HepG2 (cell line): Measurements from ENCODE around the gene EPHB4. TPM values are rescaled to one million over a fixed set of nuclear protein-coding genes. Genes with fewer than 3 reads are reported as not detected.
A peak's percentile ranks its signal among the peaks of the same experiment; 100 is the strongest.

Source experiments
- ATAC-seq: fragments of 200-7000 bp; cut with Tn5 transposase; 3 replicates; pipeline ENCODE4 v1.9.1; 2020; ENCODE audit warnings: mild to moderate bottlenecking, moderate library complexity
- BruUV-seq: library from RNA; stranded (reverse); fragments of 400-500 nt; replicated peaks from 2 replicates; lab custom pipeline; 2021; lab: Mats Ljungman, UMichigan
- CTCF ChIA-PET: fragments of 300-600 bp; formaldehyde crosslinking; extraction: SDS; loops from one replicate; lab custom pipeline; 2021; ENCODE audit warnings: low total read pairs, inconsistent platforms, low intra/inter-chr PET ratio; lab: Yijun Ruan, JAX
- POLR2A ChIA-PET: fragments of 350-600 bp; sonication (Branson Sonifier 250); formaldehyde crosslinking; loops from one replicate; lab custom pipeline; 2020; ENCODE audit warnings: antibody characterized with exemption, inconsistent platforms; lab: Yijun Ruan, JAX
- DNase-seq: peaks from one replicate; pipeline ENCODE4 v3.0.0-alpha.2; 2015; ENCODE audit warnings: low spot score
- FAIRE-seq: peaks from 3 replicates; lab custom pipeline; 2011; peaks lifted over from hg19 to GRCh38; lab: Jason Lieb, UNC
- H2AFZ ChIP-seq: one replicate; pipeline ENCODE4 v1.6.1; 2011; ENCODE audit warnings: low read length, inconsistent platforms
- H3K27ac ChIP-seq: fragments of 300-600 bp; 3 replicates; pipeline ENCODE4 v1.8.0; 2011; ENCODE audit warnings: mixed run types, mild to moderate bottlenecking, mixed read lengths, low read length, inconsistent platforms; ENCODE audit not compliant: insufficient read depth; ENCODE audit errors: extremely low read length
- H3K27me3 ChIP-seq, 2 experiments: fragments of 200-600 bp in 1 of 2; 2 replicates in 1 of 2; 3 replicates in 1 of 2; pipeline versions ENCODE4 v1.6.0 to v1.8.0; 2011; ENCODE audit warnings: low read length in 2 of 2, mild to moderate bottlenecking in 2 of 2, moderate library complexity in 2 of 2, inconsistent platforms in 1 of 2; ENCODE audit not compliant: insufficient read depth in 2 of 2, control insufficient read depth in 1 of 2
- H3K36me3 ChIP-seq, 2 experiments: fragments of 200-600 bp in 1 of 2; replicated peaks in 1 of 2; 2 replicates in 1 of 2; 3 replicates in 1 of 2; pipeline versions ENCODE4 v1.5.1 to v1.8.0; 2011; ENCODE audit warnings: low read length in 2 of 2, inconsistent platforms in 1 of 2; ENCODE audit not compliant: insufficient read depth in 2 of 2, control insufficient read depth in 1 of 2
- H3K4me1 ChIP-seq: 2 replicates; pipeline ENCODE4 v1.5.1; 2012; ENCODE audit warnings: low read length, inconsistent platforms; ENCODE audit not compliant: insufficient read depth
- H3K4me2 ChIP-seq: 2 replicates; pipeline ENCODE4 v1.6.0; 2011; ENCODE audit warnings: low read depth, low read length, inconsistent platforms
- H3K4me3 ChIP-seq, 3 experiments: fragments of 200-600 bp in 1 of 3; sonication (generic), shearing (Covaris generic) in 1 of 3; replicated peaks in 1 of 3; 2 replicates each; pipeline ENCODE4 v1.5.1; 2011 to 2016; ENCODE audit warnings: low read length in 3 of 3, inconsistent platforms in 2 of 3, low read depth in 2 of 3, mild to moderate bottlenecking in 2 of 3, control low read depth in 1 of 3, mixed read lengths in 1 of 3; ENCODE audit not compliant: insufficient read depth in 1 of 3
- H3K79me2 ChIP-seq: one replicate; pipeline ENCODE4 v1.6.1; 2011; ENCODE audit warnings: low read length, inconsistent platforms; ENCODE audit not compliant: insufficient read depth
- H3K9ac ChIP-seq: 2 replicates; pipeline ENCODE4 v1.6.0; 2011; ENCODE audit warnings: mild to moderate bottlenecking, low read depth, low read length, inconsistent platforms; ENCODE audit not compliant: insufficient read depth
- H3K9me3 ChIP-seq: 2 replicates; pipeline ENCODE4 v1.5.1; 2012; ENCODE audit warnings: mild to moderate bottlenecking, low read length
- H4K20me1 ChIP-seq: 2 replicates; pipeline ENCODE4 v1.6.0; 2011; ENCODE audit warnings: inconsistent platforms, mild to moderate bottlenecking, low read length, moderate library complexity; ENCODE audit not compliant: insufficient read depth
- ATF6 ChIP-seq: sonication (generic); formaldehyde crosslinking; conservative IDR thresholded peaks from 2 replicates; pipeline ENCODE4 v1.4.0; 2020; ENCODE audit warnings: missing genetic modification reagents
- DPF2 ChIP-seq: sonication (generic); formaldehyde crosslinking; IDR thresholded peaks from 2 replicates; pipeline ENCODE4 v1.4.0; 2020; ENCODE audit warnings: mild to moderate bottlenecking, low read depth, missing genetic modification reagents, borderline replicate concordance
- ELF4 ChIP-seq: sonication (generic); formaldehyde crosslinking; IDR thresholded peaks from 2 replicates; pipeline ENCODE4 v1.5.0; 2020; ENCODE audit warnings: missing genetic modification reagents, mild to moderate bottlenecking, moderate library complexity, borderline replicate concordance
- FLYWCH1 ChIP-seq: sonication (generic); formaldehyde crosslinking; IDR thresholded peaks from 2 replicates; pipeline ENCODE4 v1.8.1; 2023; ENCODE audit warnings: mild to moderate bottlenecking, missing genetic modification reagents
- GTF2F1 ChIP-seq: fragments of 150-350 bp; IDR thresholded peaks from 2 replicates; pipeline ENCODE4 v1.6.1; 2014; ENCODE audit warnings: low read length
- HOXA9 ChIP-seq: sonication (generic); formaldehyde crosslinking; IDR thresholded peaks from 2 replicates; pipeline ENCODE4 v1.8.1; 2022; ENCODE audit warnings: missing genetic modification reagents, mild to moderate bottlenecking, moderate library complexity, borderline replicate concordance
- IRF2 ChIP-seq: IDR thresholded peaks from 2 replicates; pipeline ENCODE4 v1.6.1; 2018; ENCODE audit warnings: missing genetic modification reagents, missing compliant biosample characterization
- LRRFIP1 ChIP-seq: sonication (generic); formaldehyde crosslinking; conservative IDR thresholded peaks from 2 replicates; pipeline ENCODE4 v1.4.0; 2020; ENCODE audit warnings: missing genetic modification reagents
- MAFG ChIP-seq: sonication (generic); formaldehyde crosslinking; IDR thresholded peaks from 2 replicates; pipeline ENCODE4 v1.5.1; 2020; ENCODE audit warnings: mild to moderate bottlenecking, missing genetic modification reagents
- SKIL ChIP-seq: sonication (generic); formaldehyde crosslinking; IDR thresholded peaks from 2 replicates; pipeline ENCODE4 v1.8.0; 2022; ENCODE audit warnings: missing genetic modification reagents, mild to moderate bottlenecking, moderate library complexity, borderline replicate concordance
- ZNF451 ChIP-seq: sonication (generic); formaldehyde crosslinking; IDR thresholded peaks from 2 replicates; pipeline ENCODE4 v1.5.0; 2020; ENCODE audit warnings: mild to moderate bottlenecking, missing genetic modification reagents
- ZNF558 ChIP-seq: sonication (generic); formaldehyde crosslinking; IDR thresholded peaks from 2 replicates; pipeline ENCODE4 v1.9.0; 2022; ENCODE audit warnings: mild to moderate bottlenecking, missing genetic modification reagents, borderline replicate concordance
- ZNF605 ChIP-seq: sonication (generic); formaldehyde crosslinking; IDR thresholded peaks from 2 replicates; pipeline ENCODE4 v1.8.0; 2022; ENCODE audit warnings: mild to moderate bottlenecking, missing genetic modification reagents
- ZNF761 ChIP-seq: sonication (generic); formaldehyde crosslinking; conservative IDR thresholded peaks from 2 replicates; pipeline ENCODE4 v1.4.0; 2020; ENCODE audit warnings: mild to moderate bottlenecking, missing genetic modification reagents
- ZNF879 ChIP-seq: sonication (generic); formaldehyde crosslinking; IDR thresholded peaks from 2 replicates; pipeline ENCODE4 v1.8.1; 2023; ENCODE audit warnings: missing genetic modification reagents
- WGBS: methylation state at CpG from one replicate; pipeline ENCODE4 v1.1.6; 2017; ENCODE audit warnings: low lambda C conversion rate; 5-methylcytosine and 5-hydroxymethylcytosine counted together
- in situ Hi-C: cut with HindIII; loops from 2 replicates; pipeline ENCODE4 v1.10.0; 2017; ENCODE audit warnings: low pct_unique_long_range_greater_than_20kb; ENCODE audit not compliant: extremely low pct_ligation_motif_present
- intact Hi-C: fragments of 100-400 bp; cut with micrococcal nuclease; formaldehyde crosslinking; loops from one replicate; pipeline ENCODE4 v1.10.0; 2022; ENCODE audit not compliant: unreplicated experiment
- polyA plus RNA-seq, 8 experiments: library from polyadenylated mRNA; depleted of rRNA in 3 of 8; stranded (reverse) in 7 of 8; unstranded in 1 of 8; fragments of >200 nt; fragmentation: Illumina TruSeq in 4 of 8; extraction: Trizol in 4 of 8; gene quantifications; 2 replicates each; pipeline versions ENCODE4 v1.2.1 to v1.2.3, GENCODE V29; 2011 to 2016; ENCODE audit warnings: low read depth in 4 of 8, missing spikeins in 1 of 8, mixed read lengths in 1 of 8; ENCODE audit not compliant: insufficient read depth in 1 of 8
- total RNA-seq, 5 experiments: library from RNA; depleted of rRNA; stranded (reverse); fragments of >200 nt; fragmentation: Illumina TruSeq; extraction: Trizol; gene quantifications; 2 replicates each; pipeline ENCODE4 v1.2.3, GENCODE V29; 2016; ENCODE audit warnings: low read depth in 1 of 5
- TF ChIP-seq, protein P1 (sequence below): sonication (generic); formaldehyde crosslinking; IDR thresholded peaks from 2 replicates; pipeline ENCODE4 v1.5.1; 2020; ENCODE audit warnings: missing genetic modification reagents, mild to moderate bottlenecking, borderline replicate concordance

EPHB4 gene
- total and polyA plus RNA-seq, 2 of the 13 experiments (the other 11 are each of a cell fraction or from before 2014, with no cell fraction given), result 61.4 to 69.6 TPM

GRCh38 chr7:100802951-100803350 lies 24.4 kb downstream of the EPHB4 start:
- Histone ChIP-seq H3K27me3 (no peaks in the 10 kb centered on the region), H3K27ac (peak overlapping the region; percentile 31), H2AFZ (no peak overlapping the region), H3K4me1 (peaks cover 63% of the 10 kb centered on the region), H3K9me3 (no peaks in the 10 kb centered on the region), H3K36me3 (peaks cover 14 to 50% of the 10 kb centered on the region in 2 experiments), H3K79me2 (no peaks in the 10 kb centered on the region), H4K20me1 (no peaks in the 10 kb centered on the region), H3K4me3 (no peak overlapping the region), H3K9ac (no peak overlapping the region), H3K4me2 (no peak overlapping the region)
- in situ Hi-C loops (no loop called here), intact Hi-C loops (no loop called here)
- no peak for DNase-seq
- FAIRE-seq, result no peak
- POLR2A ChIA-PET, result interaction anchor here (1.2 to 4.2 kb wide), 7 partner anchors 10 to 97 kb away, joined by 5 to 69 read pairs (median 17); partner anchors contain the start of genes EPHB4, POP7, SRRT and UFSP1
- 75% methylated on average over 2 of the region's 4 CpGs for WGBS
- CTCF ChIA-PET, result interaction anchor here (5.2 kb wide), 1 partner anchor 49 kb away, joined by 61 read pairs; the partner anchor contains the start of gene SLC12A9
- BruUV-seq, result no TSS peak
- ATAC-seq, result no peak
- no peak for TF ChIP-seq GTF2F1
- no peak for TF ChIP-seq ZNF605 (CRISPR knock-in tag)
- TF ChIP-seq ELF4 (CRISPR knock-in tag), result no peak
- no peak for TF ChIP-seq SKIL (CRISPR knock-in tag)
- no peak for TF ChIP-seq ZNF558
- TF ChIP-seq HOXA9 (CRISPR knock-in tag), result no peak
- no peak for TF ChIP-seq ZNF451 (CRISPR knock-in tag)
- no peak for TF ChIP-seq LRRFIP1 (CRISPR knock-in tag)
- TF ChIP-seq DPF2 (CRISPR knock-in tag), result no peak
- no peak for TF ChIP-seq ZNF761
- no peak for TF ChIP-seq FLYWCH1
- TF ChIP-seq ZNF879 (CRISPR knock-in tag), result no peak
- TF ChIP-seq, protein P1, sequence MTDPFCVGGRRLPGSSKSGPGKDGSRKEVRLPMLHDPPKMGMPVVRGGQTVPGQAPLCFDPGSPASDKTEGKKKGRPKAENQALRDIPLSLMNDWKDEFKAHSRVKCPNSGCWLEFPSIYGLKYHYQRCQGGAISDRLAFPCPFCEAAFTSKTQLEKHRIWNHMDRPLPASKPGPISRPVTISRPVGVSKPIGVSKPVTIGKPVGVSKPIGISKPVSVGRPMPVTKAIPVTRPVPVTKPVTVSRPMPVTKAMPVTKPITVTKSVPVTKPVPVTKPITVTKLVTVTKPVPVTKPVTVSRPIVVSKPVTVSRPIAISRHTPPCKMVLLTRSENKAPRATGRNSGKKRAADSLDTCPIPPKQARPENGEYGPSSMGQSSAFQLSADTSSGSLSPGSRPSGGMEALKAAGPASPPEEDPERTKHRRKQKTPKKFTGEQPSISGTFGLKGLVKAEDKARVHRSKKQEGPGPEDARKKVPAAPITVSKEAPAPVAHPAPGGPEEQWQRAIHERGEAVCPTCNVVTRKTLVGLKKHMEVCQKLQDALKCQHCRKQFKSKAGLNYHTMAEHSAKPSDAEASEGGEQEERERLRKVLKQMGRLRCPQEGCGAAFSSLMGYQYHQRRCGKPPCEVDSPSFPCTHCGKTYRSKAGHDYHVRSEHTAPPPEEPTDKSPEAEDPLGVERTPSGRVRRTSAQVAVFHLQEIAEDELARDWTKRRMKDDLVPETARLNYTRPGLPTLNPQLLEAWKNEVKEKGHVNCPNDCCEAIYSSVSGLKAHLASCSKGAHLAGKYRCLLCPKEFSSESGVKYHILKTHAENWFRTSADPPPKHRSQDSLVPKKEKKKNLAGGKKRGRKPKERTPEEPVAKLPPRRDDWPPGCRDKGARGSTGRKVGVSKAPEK (CRISPR knock-in tag), result no peak
- TF ChIP-seq ATF6, result no peak
- TF ChIP-seq MAFG (CRISPR knock-in tag), result no peak
- TF ChIP-seq IRF2 (CRISPR knock-in tag), result no peak
